Kidney epithelial cell (primary cell): Measurements from ENCODE around the gene TAAR9. TPM values are rescaled to one million over a fixed set of nuclear protein-coding genes. Genes with fewer than 3 reads are reported as not detected.

Experiments
- DNase-seq: peaks from one replicate; pipeline ENCODE4 v3.0.0-alpha.2; 2010; ENCODE audit warnings: low read depth
- H3K27me3 ChIP-seq: 2 replicates; pipeline ENCODE4 v1.6.0; 2011; ENCODE audit warnings: low read length; ENCODE audit not compliant: control insufficient read depth, insufficient read depth
- H3K36me3 ChIP-seq: 2 replicates; pipeline ENCODE4 v1.5.1; 2011; ENCODE audit warnings: low read length; ENCODE audit not compliant: control insufficient read depth, insufficient read depth
- H3K4me3 ChIP-seq: 2 replicates; pipeline ENCODE4 v1.5.1; 2011; ENCODE audit warnings: low read depth, mild to moderate bottlenecking, control low read depth, low read length
- total RNA-seq: library from RNA; depleted of rRNA; stranded (reverse); fragments of >200 nt; gene quantifications from 2 replicates; pipeline ENCODE4 v1.2.3, GENCODE V29; 2015
- TF ChIP-seq, protein P1 (sequence below): IDR thresholded peaks from 2 replicates; pipeline ENCODE4 v1.5.1; 2011; ENCODE audit warnings: mild to moderate bottlenecking, moderate library complexity, low read length, control low read depth, inconsistent platforms; ENCODE audit not compliant: insufficient read depth, poor library complexity, severe bottlenecking

The TAAR9 gene
- total RNA-seq, 1 donor from 2014 or later, result not detected

DNA sequence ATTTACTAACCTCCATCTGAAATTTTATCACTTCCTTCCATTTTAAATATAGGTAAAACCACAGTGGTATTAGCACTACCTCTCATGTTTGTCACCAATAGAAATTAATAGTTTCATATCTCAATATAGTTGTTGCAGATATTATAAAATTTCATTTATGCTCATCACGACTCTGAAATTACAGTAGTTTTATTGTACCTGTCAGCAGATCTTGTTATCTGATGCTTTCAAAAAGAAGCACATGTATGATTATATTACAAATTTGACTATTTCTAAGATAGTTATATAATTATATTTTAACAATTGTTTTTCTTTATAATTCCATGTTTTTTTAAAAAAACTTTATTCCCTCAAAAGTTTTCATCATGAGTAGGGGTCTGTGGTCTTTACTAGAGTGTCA, 46.6 kb downstream of the TAAR9 start:
- no peak for DNase-seq
- H3K4me3 ChIP-seq, result no peak overlapping the region
- no peaks in the 10 kb centered on the region for H3K36me3 ChIP-seq
- TF ChIP-seq, protein P1, sequence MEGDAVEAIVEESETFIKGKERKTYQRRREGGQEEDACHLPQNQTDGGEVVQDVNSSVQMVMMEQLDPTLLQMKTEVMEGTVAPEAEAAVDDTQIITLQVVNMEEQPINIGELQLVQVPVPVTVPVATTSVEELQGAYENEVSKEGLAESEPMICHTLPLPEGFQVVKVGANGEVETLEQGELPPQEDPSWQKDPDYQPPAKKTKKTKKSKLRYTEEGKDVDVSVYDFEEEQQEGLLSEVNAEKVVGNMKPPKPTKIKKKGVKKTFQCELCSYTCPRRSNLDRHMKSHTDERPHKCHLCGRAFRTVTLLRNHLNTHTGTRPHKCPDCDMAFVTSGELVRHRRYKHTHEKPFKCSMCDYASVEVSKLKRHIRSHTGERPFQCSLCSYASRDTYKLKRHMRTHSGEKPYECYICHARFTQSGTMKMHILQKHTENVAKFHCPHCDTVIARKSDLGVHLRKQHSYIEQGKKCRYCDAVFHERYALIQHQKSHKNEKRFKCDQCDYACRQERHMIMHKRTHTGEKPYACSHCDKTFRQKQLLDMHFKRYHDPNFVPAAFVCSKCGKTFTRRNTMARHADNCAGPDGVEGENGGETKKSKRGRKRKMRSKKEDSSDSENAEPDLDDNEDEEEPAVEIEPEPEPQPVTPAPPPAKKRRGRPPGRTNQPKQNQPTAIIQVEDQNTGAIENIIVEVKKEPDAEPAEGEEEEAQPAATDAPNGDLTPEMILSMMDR, result no peak
- no peaks in the 10 kb centered on the region for H3K27me3 ChIP-seq

DNA sequence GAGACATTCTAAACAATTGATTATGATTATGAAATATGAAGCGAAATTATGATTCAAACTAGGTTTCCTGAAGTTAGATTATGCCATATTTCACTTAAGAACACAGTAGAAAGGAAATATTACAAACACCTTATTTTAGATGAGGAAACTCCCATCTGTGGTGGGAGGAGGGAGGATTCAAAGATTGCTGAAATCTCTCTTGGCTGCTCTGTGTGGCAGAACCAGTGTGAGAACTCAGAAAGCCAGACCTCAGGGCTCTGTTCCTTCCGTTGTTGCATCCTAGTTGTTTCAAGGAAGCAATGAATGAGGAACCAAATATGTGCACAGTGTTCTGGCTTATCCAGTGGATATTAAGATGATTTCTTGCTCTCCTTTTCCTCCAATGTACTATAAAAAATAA, 49.3 kb downstream of the TAAR9 start:
- Histone ChIP-seq H3K36me3 (no peaks in the 10 kb centered on the region), H3K27me3 (no peaks in the 10 kb centered on the region), H3K4me3 (no peak overlapping the region)
- TF ChIP-seq, protein P1, result no peak
- no peak for DNase-seq

Other genes starting within 250 kb of the TAAR9 start
- 20.3 and 22.6 TPM in 2 replicates for gene MOXD1, start 136.8 kb upstream of the TAAR9 start, total RNA-seq
- 35.8 and 42.2 TPM in 2 replicates for gene STX7, start 25.2 kb upstream of the TAAR9 start, total RNA-seq
- gene TAAR8, start 14.4 kb downstream of the TAAR9 start, total RNA-seq, result not detected in 2 replicates
- not detected in 2 replicates for gene TAAR6, start 32.0 kb downstream of the TAAR9 start, total RNA-seq
- gene TAAR5, start 51.5 kb downstream of the TAAR9 start, total RNA-seq, result not detected in 2 replicates
- not detected in 2 replicates for gene TAAR2, start 86.0 kb downstream of the TAAR9 start, total RNA-seq
- not detected in 2 replicates for gene TAAR1, start 120.9 kb downstream of the TAAR9 start, total RNA-seq
- gene VNN1, start 175.8 kb downstream of the TAAR9 start, total RNA-seq, result 0.21 and 0.75 TPM in 2 replicates
- gene VNN2, start 219.6 kb downstream of the TAAR9 start, total RNA-seq, result 0.33 TPM in 1 of 2 replicates, not detected in the other